ENCODE results near the gene NEK5. TPM values are rescaled to one million over a fixed set of nuclear protein-coding genes. Genes with fewer than 3 reads are reported as not detected.

NEK5 gene
- polyA plus RNA-seq, 3 donors = 0.04 to 0.45 (median 0.20) TPM

- H3K27ac ChIP-seq (ENCODE audit: low read depth, low read length) = no peak overlapping the region
- 81 to 92% (median 90%) methylated on average over 1 of the region's 1 CpG for WGBS, 3 donors
Observed at GRCh38 chr13:51999921-52000320, 129.0 kb downstream of the NEK5 start.

- 36 to 77% (median 68%) methylated on average over 13 of the region's 13 CpGs for WGBS, 3 donors
- no peak overlapping the region for H3K27ac ChIP-seq (ENCODE audit: low read depth, low read length)
Observed at GRCh38 chr13:51999510-51999911, 129.4 kb downstream of the NEK5 start.

GRCh38 chr13:51998723-51999509, 130.0 kb downstream of the NEK5 start:
- H3K27ac ChIP-seq (ENCODE audit: low read depth, low read length) = no peak overlapping the region
- WGBS, 3 donors = 27 to 54% (median 54%) methylated on average over 6 of the region's 6 CpGs

- H3K27ac ChIP-seq (ENCODE audit: low read depth, low read length) = no peak overlapping the region
- 63 to 80% (median 80%) methylated on average over 8 of the region's 8 CpGs for WGBS, 3 donors
Observed at GRCh38 chr13:51997641-51998330, 131.1 kb downstream of the NEK5 start.

GRCh38 chr13:51997186-51997585, 131.7 kb downstream of the NEK5 start:
- 96% methylated on average over 2 of the region's 2 CpGs for WGBS, 3 donors
- H3K27ac ChIP-seq (ENCODE audit: low read depth, low read length) = no peak overlapping the region

GRCh38 chr13:51996641-51997040, 132.2 kb downstream of the NEK5 start:
- WGBS, 3 donors = 67 to 92% (median 87%) methylated on average over 4 of the region's 4 CpGs
- no peak overlapping the region for H3K27ac ChIP-seq (ENCODE audit: low read depth, low read length)

- 23 to 43% (median 41%) methylated on average over 9 of the region's 9 CpGs for WGBS, 3 donors
- no peak overlapping the region for H3K27ac ChIP-seq (ENCODE audit: low read depth, low read length)
Observed at GRCh38 chr13:51995677-51996551, 133.0 kb downstream of the NEK5 start.

- 46 to 84% (median 79%) methylated on average over 2 of the region's 2 CpGs for WGBS, 3 donors
- no peak overlapping the region for H3K27ac ChIP-seq (ENCODE audit: low read depth, low read length)
Observed at GRCh38 chr13:51993713-51994112, 135.2 kb downstream of the NEK5 start.

GRCh38 chr13:51988988-51989618, 139.8 kb downstream of the NEK5 start:
- H3K27ac ChIP-seq (ENCODE audit: low read depth, low read length) = no peak overlapping the region
- 66 to 91% (median 91%) methylated on average over 3 of the region's 3 CpGs for WGBS, 3 donors

Other genes starting within 250 kb of the NEK5 start
- 1 to 10 TPM; 1.3 to 3.2 (median 2.4) TPM for gene ATP7B, start 117.6 kb downstream of the NEK5 start, polyA plus RNA-seq
- 1 to 10 TPM; 4.3 to 7.7 (median 6.6) TPM for gene ALG11, start 116.7 kb downstream of the NEK5 start, polyA plus RNA-seq
- 1 to 10 TPM; 4.4 to 6.4 (median 4.8) TPM for gene UTP14C, start 104.4 kb downstream of the NEK5 start, polyA plus RNA-seq
- 10 to 100 TPM in 1 of 3 donors, 1 to 10 TPM in 2; 8.2 to 32.2 (median 9.5) TPM for gene NEK3, start 30.5 kb upstream of the NEK5 start, polyA plus RNA-seq